GM19240 (cell line): Measurements from ENCODE around the gene CCDC172.
"Not testable (repeated sequence)": the region's sequence is repeated elsewhere in the genome, so short reads cannot be mapped to it uniquely, and the experiment has no call there.

Experiments used
- DNase-seq: peaks from one replicate; pipeline ENCODE4 v3.0.0; 2011; ENCODE audit warnings: low spot score; ENCODE audit not compliant: insufficient read length

CCDC172 gene

GRCh38 chr10:116331815-116332214, 7.6 kb downstream of the CCDC172 start:
- no peak for DNase-seq

- no peak for DNase-seq
Observed at GRCh38 chr10:116336866-116337265, 12.6 kb downstream of the CCDC172 start.

GRCh38 chr10:116352125-116352524, 27.9 kb downstream of the CCDC172 start:
- DNase-seq, result no peak

GRCh38 chr10:116353817-116354216, 29.6 kb downstream of the CCDC172 start:
- no peak for DNase-seq

- DNase-seq, result no peak
Observed at GRCh38 chr10:116355341-116355740, 31.1 kb downstream of the CCDC172 start.

GRCh38 chr10:116356833-116357232, 32.6 kb downstream of the CCDC172 start:
- DNase-seq, result no peak

- no peak for DNase-seq
Observed at GRCh38 chr10:116364868-116365267, 40.6 kb downstream of the CCDC172 start.

- no peak for DNase-seq
Observed at GRCh38 chr10:116371737-116372136, 47.5 kb downstream of the CCDC172 start.

GRCh38 chr10:116382290-116382689, 58.0 kb downstream of the CCDC172 start:
- DNase-seq, result no peak

GRCh38 chr10:116385311-116385710, 61.1 kb downstream of the CCDC172 start:
- DNase-seq, result no peak

GRCh38 chr10:116385994-116386809, 62.0 kb downstream of the CCDC172 start:
- no peak for DNase-seq

GRCh38 chr10:116393246-116393831, 69.1 kb downstream of the CCDC172 start:
- DNase-seq, result not testable (repeated sequence)

- DNase-seq, result no peak
Observed at GRCh38 chr10:116395223-116395985, 71.2 kb downstream of the CCDC172 start.

GRCh38 chr10:116398224-116398623, 74.0 kb downstream of the CCDC172 start:
- DNase-seq, result no peak

GRCh38 chr10:116402858-116403257, 78.6 kb downstream of the CCDC172 start:
- no peak for DNase-seq

- DNase-seq, result no peak
Observed at GRCh38 chr10:116403740-116404250, 79.5 kb downstream of the CCDC172 start.

- DNase-seq, result no peak
Observed at GRCh38 chr10:116408719-116409118, 84.5 kb downstream of the CCDC172 start.

GRCh38 chr10:116410351-116410750, 86.1 kb downstream of the CCDC172 start:
- DNase-seq, result no peak

GRCh38 chr10:116417821-116418220, 93.6 kb downstream of the CCDC172 start:
- no peak for DNase-seq

- DNase-seq, result no peak
Observed at GRCh38 chr10:116418389-116418788, 94.1 kb downstream of the CCDC172 start.

GRCh38 chr10:116421815-116422214, 97.6 kb downstream of the CCDC172 start:
- no peak for DNase-seq

GRCh38 chr10:116427671-116428070, 103.4 kb downstream of the CCDC172 start, which contains the start of gene PNLIPRP3:
Gene PNLIPRP3, plus strand, starts transcription at chr10:116427847. Its CDS starts 166 bp downstream, at chr10:116428013.
- no peak for DNase-seq
